NCI-H2171 (cell line): ENCODE data around the gene UNC13D.
"Not testable (repeated sequence)": the region's sequence is repeated elsewhere in the genome, so short reads cannot be mapped to it uniquely, and the experiment has no call there.

ENCODE experiments used
- DNase-seq: peaks from one replicate; lab custom pipeline; 2025; lab: John Stamatoyannopoulos, UW

UNC13D gene

DNA sequence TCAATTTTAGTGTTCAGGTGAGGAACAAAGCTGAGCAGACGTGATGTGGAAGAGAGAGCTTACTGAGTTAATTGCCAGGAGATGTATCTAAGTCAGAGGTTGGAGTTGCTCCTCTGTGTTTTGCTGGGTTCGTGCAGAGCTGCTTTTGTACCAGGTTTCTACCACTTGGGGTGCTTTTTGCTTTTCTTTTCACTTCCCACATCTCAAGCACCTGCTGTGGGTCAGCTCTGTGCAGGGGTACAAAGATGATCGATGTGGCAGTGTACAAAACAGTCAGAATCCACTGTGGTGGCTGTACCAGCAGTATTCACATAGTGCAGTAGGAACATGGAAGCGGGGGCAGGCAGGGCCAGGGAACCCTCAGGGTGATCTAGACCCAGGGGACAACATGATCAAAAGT is 44.8 kb downstream of the UNC13D start:
- DNase-seq, result no peak

DNA sequence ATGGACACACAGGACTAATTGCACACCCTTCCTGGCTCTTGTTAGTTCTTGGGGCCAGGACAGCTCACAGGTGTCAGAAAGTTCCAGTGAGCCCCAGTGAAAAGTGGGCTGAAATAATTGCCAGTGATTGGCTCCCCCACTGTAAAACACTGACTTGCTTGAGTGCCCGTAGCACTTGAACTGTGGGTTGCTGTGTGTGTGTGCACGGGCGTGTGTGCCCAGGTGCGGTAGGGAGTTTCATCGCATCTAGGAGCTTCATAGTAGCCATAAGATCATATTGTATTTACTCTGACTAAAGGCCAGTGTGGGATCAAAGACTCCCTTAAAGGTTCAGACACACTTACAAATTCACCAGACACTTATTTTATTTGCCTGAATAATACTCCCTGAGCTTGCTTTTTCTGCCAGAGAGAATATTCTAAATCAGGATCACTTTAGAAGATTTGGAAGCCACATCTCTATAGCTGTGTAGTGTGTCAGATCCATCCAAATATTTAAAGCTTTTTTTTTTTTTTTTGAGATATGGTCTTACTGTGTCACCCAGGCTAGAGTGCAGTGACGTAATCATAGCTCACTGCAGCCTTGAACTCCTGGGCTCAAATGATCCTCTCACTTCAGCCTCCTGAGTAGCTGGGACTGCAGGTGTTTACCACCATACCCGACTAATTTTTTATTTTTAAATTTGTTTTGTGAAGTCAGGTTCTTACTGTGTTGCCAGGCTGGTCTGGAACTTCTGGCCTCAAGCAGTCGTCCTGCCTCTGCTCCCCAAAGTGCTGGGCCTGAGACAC is 48.2 kb downstream of the UNC13D start:
- no peak for DNase-seq

DNA sequence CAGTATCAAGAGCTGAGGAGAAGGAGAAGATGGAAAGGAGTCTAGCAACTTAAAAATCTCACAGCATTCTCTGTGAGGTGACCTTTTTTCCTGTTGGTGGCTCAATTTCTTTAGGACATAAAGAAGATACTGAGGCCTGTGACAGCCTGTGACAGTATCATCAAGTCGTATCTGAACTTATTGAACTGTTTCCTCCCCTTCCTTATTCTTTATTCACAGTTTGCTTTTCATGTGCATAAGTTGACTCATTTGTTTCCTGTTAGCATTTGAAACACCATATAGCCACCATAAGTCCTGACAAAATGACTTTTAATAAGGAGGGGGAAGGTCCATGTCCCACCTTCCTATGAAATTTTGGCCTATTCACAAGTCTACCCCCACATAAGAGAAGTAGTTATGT is 50.7 kb downstream of the UNC13D start:
- DNase-seq, result no peak

DNA sequence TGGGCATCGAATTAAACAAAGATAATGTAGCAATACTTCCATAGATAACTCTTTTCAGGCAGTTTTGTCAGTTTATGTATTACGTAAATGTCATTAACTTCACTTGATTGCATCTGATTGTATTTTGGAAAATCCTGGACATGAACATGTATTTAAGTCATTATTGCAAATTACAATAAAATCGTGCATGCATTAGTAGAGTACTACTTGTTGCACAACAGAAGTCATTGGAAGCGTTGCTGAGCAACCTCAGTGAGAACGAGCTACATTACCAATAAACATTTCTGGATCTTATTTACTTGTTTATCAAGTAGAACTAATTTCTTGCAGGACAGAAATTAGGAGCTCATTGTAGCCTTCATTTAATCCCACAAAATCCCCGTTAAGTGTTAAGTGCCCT is 53.0 kb downstream of the UNC13D start:
- no peak for DNase-seq

DNA sequence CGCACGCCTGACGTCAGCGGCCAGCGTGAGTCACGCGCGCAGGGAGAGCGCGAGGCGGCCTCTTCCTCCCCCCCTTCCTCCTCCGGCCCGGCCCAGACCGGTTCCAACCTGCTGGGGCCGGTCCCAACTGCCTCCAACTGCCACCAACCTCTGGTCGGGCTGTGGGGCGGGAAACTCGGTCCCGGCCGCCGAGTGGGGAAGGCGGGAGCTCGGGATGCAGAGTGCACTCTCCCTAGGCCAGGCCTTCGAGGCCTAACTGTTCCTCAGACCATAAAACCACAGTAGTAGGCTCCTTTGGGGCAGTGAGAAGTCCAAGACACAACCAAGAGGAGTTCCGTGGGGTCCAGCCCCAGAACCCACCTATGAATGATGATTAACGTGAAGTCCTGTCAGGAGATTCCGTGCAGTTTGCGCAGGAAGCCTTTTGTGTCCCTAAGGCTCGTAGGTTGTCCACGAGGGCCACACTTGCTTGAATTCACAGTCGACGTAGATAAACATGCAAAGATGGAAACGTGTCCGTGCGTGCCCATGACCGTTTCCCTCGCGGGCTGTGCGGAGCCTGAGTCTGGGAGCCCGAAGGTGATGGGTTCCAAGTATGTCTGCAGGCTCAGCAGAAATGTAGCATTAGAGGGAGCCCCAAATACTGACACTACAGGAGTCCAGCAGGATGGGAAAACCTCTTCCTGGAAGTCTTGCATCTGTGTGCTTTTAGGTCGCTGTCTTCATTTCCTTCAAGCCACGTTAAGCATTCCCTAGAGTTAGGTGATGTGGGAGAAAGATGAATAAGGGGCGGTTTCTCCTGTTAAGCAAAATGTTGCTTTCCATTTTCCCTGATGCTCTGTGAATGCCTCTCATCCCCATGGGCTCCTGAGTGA is 59.0 kb downstream of the UNC13D start:
- DNase-seq, result peak; percentile 88

DNA sequence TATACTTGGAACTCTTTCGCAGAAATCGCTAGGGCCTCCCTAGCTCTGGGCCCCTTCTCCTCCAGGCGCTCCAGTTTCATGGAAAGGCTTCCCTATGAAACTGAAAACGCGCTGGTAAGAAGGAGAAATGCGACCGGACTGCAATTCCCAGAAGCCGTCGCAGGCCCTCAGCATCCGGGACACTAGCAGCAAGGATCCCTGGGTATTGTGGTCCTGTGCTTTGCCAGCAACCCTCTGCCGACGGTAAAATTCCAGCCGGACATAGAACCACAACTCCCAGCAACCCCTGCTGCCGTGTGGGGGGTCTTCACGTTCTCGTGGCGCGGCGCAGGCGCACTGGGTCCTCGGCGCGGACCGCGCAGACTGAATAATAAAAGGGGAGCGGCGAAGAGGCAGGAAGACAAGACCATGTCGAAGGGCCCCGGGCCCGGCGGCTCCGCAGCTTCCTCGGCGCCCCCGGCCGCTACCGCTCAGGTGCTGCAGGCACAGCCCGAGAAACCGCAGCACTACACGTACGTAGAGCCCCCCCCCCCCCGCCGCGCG is 59.7 kb downstream of the UNC13D start, which contains the start of gene UNK:
Gene UNK (plus strand): TSS at position 334 of the 543 bp plus-strand sequence. CDS start 75 bp downstream, at position 409.
- DNase-seq, result peak; percentile 97

DNA sequence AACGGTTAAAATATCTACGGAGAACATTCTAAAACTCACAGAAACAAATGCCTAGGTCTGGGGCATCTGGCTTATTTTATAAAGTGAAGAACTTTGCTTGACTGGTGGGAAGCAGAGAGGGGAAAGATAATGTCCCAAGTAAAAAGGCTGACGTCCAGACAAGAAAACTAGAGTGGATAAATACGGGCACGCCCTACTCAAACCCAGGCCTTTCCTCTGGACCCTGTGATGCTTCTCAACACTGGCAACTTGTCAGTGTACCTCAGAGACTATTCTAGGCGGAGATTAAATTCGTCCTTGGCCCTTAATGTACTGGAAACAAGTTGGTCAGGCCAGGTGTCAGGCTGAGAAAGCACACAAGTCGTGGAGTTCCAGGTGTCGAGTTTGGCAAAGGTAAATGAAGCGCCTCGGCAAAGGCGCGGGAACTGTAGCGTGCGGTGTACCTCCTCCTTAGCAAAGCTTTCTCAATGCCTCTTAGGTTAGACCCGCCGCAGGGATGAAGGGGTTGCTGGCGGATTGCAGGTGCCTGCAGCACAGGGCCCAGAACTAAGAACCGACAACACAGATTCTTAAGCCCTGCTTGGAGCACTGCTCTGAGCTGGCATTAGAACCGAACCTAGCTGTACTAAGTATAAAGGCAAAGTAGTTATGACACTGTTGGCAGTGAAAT is 60.3 kb downstream of the UNC13D start:
- no peak for DNase-seq

DNA sequence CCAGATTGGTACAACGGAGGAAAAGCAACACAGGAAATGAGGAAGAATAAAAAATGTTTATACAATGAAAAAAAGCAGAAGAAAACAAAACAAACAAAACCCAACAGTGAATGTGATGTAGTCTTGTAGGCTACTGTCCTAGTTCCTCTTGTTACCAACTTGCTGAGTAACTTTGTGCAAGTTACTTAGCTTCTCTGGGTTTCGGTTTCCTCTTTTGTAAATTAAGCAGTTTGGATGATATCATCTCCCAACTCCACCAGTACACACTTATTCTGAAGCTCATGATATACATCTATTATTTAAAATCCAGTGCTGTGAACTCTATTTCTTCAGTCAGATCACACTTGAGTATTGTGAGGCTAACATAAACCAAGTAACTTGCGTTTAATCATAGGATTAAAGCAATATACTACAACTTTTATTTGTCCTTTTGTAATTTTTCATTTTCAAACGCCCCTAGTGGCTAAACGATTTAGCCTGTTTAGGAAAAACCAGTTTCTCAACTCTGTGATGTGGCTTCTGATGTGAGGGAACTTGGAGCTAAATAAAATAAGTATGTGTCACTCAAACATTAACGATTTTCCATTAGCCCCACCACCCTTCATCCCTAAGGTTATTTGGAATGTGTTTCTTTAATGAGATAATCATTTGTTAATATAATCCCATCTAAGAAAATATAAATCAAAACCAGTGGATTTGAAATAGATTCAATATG is 61.0 kb downstream of the UNC13D start:
- DNase-seq, result peak; percentile 23

DNA sequence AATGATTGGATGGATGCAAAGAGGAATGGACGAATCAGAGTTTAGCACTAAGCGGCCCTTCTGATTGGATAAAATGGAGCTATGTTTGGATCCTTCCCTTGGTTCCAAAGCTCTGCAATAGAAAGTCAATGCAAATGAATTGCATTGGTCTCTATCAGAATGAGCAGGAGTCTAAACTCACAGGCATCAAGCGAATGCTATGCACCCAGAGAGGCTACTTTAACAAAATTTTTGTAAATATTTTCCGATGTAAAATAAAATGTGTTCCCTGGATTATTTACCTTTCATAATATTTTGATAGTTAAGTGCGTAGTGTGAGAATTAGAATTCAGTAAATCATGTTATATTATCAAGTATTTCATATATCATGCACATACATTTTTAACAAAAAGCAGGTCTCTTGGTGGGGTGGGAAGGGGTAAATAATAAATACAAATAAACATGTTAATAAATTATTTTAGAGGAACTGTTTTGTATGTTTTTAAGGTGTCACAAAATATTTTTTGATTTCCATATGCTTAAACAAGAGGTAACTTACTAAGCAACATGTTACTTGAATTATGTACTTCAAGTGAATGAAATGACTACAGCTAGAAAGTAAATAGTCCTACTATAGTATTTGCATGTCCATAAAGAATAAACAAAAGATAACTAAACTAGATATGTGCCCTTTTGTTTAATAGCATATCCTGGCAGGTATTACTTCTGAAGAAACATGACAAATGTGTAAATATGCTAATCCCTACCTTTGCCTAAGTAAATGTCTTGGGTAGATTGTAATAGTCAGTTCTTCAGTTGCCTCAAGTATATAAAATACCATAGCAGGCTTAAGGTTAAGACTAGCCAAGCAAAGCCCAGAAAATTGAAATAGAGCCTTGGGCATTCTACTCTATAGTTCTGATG is 64.0 kb downstream of the UNC13D start:
- no peak for DNase-seq

DNA sequence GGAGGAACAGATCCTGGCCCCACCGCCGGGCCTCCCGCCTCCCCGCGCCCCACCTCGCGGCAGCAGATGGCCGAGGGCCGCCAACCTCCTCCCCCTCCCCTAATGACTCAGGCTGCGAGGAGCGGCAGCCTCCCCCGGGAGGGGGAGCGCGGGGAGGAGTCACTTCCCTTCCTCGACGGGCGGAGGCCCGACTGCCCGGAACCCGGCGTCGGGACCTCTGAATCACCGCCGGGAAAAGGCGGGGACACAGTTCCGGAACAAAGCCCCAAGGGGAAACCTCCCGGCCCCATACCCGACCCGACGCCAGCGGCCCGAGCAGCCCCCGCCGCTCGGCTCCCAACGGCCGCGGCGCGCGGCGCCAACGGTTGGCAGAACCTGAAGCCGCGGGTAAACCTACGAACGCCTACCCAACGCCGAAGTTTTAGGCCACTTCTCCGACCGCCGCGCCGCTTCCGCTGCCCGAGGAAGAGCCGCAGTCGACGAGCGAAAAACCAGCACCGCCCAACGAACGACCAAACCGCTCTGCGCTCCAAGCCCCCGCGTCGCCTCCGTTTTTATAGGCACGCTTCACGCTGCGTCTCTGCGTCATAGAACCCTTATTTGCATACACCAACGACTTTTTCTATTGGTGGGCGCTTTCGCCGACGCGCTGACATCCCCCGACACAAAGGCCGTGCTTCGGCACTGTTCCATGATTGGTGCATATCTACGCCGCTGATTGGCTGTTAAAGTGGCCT is 64.8 kb downstream of the UNC13D start:
- DNase-seq, result peak; percentile 97

DNA sequence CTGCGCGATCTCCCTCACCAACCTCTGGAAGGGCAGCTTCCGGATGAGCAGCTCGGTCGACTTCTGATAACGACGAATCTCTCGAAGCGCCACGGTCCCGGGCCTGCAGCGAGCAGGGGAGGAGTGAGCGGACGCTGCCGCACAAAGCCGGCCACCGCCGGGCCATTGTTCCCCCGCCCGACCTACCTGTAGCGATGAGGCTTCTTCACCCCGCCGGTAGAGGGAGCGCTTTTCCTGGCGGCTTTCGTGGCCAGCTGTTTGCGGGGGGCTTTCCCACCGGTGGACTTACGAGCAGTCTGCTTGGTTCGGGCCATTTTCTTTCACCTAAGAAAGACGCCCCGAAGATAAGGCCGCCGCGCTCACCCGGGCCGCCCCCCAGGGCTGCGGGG is 65.3 kb downstream of the UNC13D start:
- DNase-seq, result no peak

DNA sequence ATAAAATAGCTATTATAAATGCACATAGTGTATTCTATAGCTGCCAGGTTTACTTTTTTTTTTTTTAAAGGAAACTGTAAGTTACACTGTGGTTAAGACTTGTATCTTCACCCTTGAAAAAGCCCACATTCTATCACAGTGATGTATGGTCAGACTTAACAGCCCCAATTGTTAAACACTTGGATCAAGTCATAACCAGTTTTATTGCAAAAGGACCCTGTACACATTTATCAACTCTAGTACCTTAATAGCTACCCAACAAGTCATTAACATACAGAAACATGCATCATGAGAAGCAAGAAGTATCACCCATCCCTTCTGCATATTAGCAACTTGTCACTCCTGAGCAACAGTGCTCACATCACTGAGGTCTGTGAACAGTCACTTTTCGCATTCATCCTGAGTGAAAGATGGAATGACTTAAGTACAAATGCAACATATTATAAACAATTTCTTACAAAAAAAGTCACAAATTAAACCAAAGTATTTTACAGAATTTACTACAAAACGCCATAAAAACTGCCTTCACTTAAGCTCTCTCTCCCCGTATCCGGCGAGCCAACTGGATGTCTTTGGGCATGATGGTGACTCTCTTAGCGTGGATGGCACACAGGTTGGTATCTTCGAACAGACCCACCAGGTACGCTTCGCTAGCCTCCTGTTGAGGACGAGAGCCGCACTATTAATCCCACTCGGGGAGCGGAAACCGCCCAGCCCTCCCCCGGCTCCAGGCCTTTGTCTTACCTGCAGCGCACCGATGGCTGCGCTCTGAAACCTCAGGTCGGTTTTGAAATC is 65.9 kb downstream of the UNC13D start:
- not testable (repeated sequence) for DNase-seq

DNA sequence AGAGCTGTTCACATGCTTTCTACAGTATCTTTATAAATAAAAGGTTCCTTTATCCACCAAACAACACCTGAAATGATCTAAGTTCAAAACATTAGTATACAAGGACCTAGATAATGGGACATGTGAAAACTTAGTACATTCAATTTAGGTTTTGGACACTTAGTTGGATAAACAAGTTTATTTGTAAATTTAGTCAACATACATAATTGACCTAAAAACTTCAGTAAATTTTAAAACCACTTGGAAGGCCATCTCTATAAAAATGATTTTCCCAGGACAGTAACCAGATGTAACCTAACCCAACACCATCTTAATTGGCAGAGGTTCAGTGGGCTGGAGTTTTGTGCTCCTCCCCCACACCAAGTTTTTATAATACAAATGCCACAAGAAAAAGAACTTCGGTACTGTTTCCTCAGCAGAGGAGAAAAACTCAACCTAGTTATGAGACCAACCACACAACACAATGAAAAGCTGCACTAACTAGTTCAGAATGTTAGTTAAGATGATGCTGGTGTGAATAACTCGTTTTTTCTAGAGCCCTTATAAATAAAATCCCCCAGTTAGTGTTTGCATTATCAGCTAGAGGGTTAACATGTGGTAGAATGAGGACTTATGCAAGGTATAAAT is 66.8 kb downstream of the UNC13D start:
- DNase-seq, result no peak
